Measurements from ENCODE around the gene ACAP3.

The ACAP3 gene

GRCh38 chr1:1303736-1304135 is 4.0 kb downstream of the ACAP3 start:
- no peak for DNase-seq (ENCODE audit: low read depth in 1 of 2, low spot score in 1 of 2)

GRCh38 chr1:1302951-1303509 is 4.7 kb downstream of the ACAP3 start:
- no peak for DNase-seq (ENCODE audit: low read depth in 1 of 2, low spot score in 1 of 2)

- DNase-seq (ENCODE audit: low read depth in 1 of 2, low spot score in 1 of 2) = no peak
Observed at GRCh38 chr1:1302006-1302430, 5.7 kb downstream of the ACAP3 start.

GRCh38 chr1:1300352-1300739 is 7.4 kb downstream of the ACAP3 start:
- no peak for DNase-seq (ENCODE audit: low read depth in 1 of 2, low spot score in 1 of 2)

GRCh38 chr1:1299686-1300351 is 7.9 kb downstream of the ACAP3 start:
- no peak for DNase-seq (ENCODE audit: low read depth in 1 of 2, low spot score in 1 of 2)

GRCh38 chr1:1298861-1299685 is 8.7 kb downstream of the ACAP3 start:
- DNase-seq (ENCODE audit: low read depth in 1 of 2, low spot score in 1 of 2) = no peak

GRCh38 chr1:1297802-1298424 is 9.8 kb downstream of the ACAP3 start:
- DNase-seq (ENCODE audit: low read depth in 1 of 2, low spot score in 1 of 2) = no peak

GRCh38 chr1:1296070-1297061 is 11.4 kb downstream of the ACAP3 start:
- no peak for DNase-seq (ENCODE audit: low read depth in 1 of 2, low spot score in 1 of 2)

- no peak for DNase-seq (ENCODE audit: low read depth in 1 of 2, low spot score in 1 of 2)
Observed at GRCh38 chr1:1295154-1295923, 12.4 kb downstream of the ACAP3 start.

GRCh38 chr1:1294250-1294890 is 13.4 kb downstream of the ACAP3 start:
- no peak for DNase-seq (ENCODE audit: low read depth in 1 of 2, low spot score in 1 of 2)

GRCh38 chr1:1293263-1294249 is 14.2 kb downstream of the ACAP3 start:
- no peak for DNase-seq (ENCODE audit: low read depth in 1 of 2, low spot score in 1 of 2)

- no peak for DNase-seq (ENCODE audit: low read depth in 1 of 2, low spot score in 1 of 2)
Observed at GRCh38 chr1:1292851-1293250, 14.9 kb downstream of the ACAP3 start.

- DNase-seq (ENCODE audit: low read depth in 1 of 2, low spot score in 1 of 2) = no peak
Observed at GRCh38 chr1:1292442-1292779, 15.3 kb downstream of the ACAP3 start.

- DNase-seq (ENCODE audit: low read depth in 1 of 2, low spot score in 1 of 2) = peak; percentile 51 to 53
Observed at GRCh38 chr1:1291548-1292441, 15.9 kb downstream of the ACAP3 start.

GRCh38 chr1:1291023-1291528 is 16.7 kb downstream of the ACAP3 start:
- no peak for DNase-seq (ENCODE audit: low read depth in 1 of 2, low spot score in 1 of 2)

GRCh38 chr1:1290238-1290731 is 17.4 kb downstream of the ACAP3 start:
- peak; percentile 37 to 61 for DNase-seq (ENCODE audit: low read depth in 1 of 2, low spot score in 1 of 2)

All from activated CD4-positive, alpha-beta T cell treated with anti-CD3 and anti-CD28 coated beads, Interleukin-2, amount 50 U/mL, for 24 hours (primary cell).